CD4-positive, alpha-beta memory T cell (primary cell): ENCODE measurements around the gene SLC6A17. TPM values are rescaled to one million over a fixed set of nuclear protein-coding genes. Genes with fewer than 3 reads are reported as not detected.

Source experiments
- CTCF ChIA-PET: fragments of 350-600 bp; sonication (Branson Sonifier 250); formaldehyde crosslinking; loops from one replicate; lab custom pipeline; 2021; ENCODE audit warnings: inconsistent platforms; ENCODE audit not compliant: partially characterized antibody; lab: Charles Lee
- POLR2A ChIA-PET: fragments of 350-600 bp; sonication (Branson Sonifier 250); formaldehyde crosslinking; loops from one replicate; lab custom pipeline; 2021; ENCODE audit not compliant: partially characterized antibody; lab: Charles Lee
- DNase-seq, 5 donors: peaks; one replicate each; pipeline versions ENCODE4 v3.0.0 to v3.0.0-alpha.2; 2020 to 2022; ENCODE audit warnings: mixed read lengths in 1 of 5
- H3K27ac ChIP-seq: one replicate; pipeline ENCODE4 v1.7.0; 2013; ENCODE audit warnings: low read depth, low read length
- H3K27me3 ChIP-seq: 2 replicates; pipeline ENCODE4 v1.7.0; 2013; ENCODE audit warnings: mild to moderate bottlenecking, low read length, moderate library complexity; ENCODE audit not compliant: insufficient read depth
- H3K36me3 ChIP-seq: 2 replicates; pipeline ENCODE4 v1.7.0; 2013; ENCODE audit warnings: mild to moderate bottlenecking, low read length, moderate library complexity; ENCODE audit not compliant: insufficient read depth
- H3K4me1 ChIP-seq: 2 replicates; pipeline ENCODE4 v1.7.0; 2013; ENCODE audit warnings: mild to moderate bottlenecking, low read length, moderate library complexity; ENCODE audit not compliant: insufficient read depth
- H3K4me3 ChIP-seq, 2 donors: one replicate each; pipeline ENCODE4 v1.7.0; 2013; ENCODE audit warnings: low read length in 2 of 2, mild to moderate bottlenecking in 1 of 2
- H3K9me3 ChIP-seq, 2 donors: one replicate each; pipeline ENCODE4 v1.7.0; 2013; ENCODE audit warnings: low read length in 2 of 2, control low read depth in 1 of 2; ENCODE audit not compliant: control insufficient read depth in 1 of 2
- H3K27ac Mint-ChIP-seq, 7 donors: one replicate each; pipeline ENCODE4 v1.8.0; 2020 to 2021; ENCODE audit warnings: mixed read lengths in 7 of 7, mild to moderate bottlenecking in 6 of 7, inconsistent platforms in 3 of 7, moderate library complexity in 3 of 7
- H3K27me3 Mint-ChIP-seq, 2 donors: one replicate each; pipeline ENCODE4 v1.8.0; 2020 to 2021; ENCODE audit warnings: mixed read lengths in 2 of 2
- H3K36me3 Mint-ChIP-seq, 2 donors: one replicate each; pipeline ENCODE4 v1.8.0; 2020 to 2021; ENCODE audit warnings: mixed read lengths in 2 of 2, inconsistent platforms in 1 of 2, mild to moderate bottlenecking in 1 of 2
- H3K4me1 Mint-ChIP-seq, 4 donors: one replicate each; pipeline ENCODE4 v1.8.0; 2020 to 2021; ENCODE audit warnings: mixed read lengths in 4 of 4, mild to moderate bottlenecking in 1 of 4
- H3K4me3 Mint-ChIP-seq, 8 donors: one replicate each; pipeline ENCODE4 v1.8.0; 2020 to 2021; ENCODE audit warnings: mixed read lengths in 8 of 8, mild to moderate bottlenecking in 7 of 8, moderate library complexity in 6 of 8, inconsistent platforms in 3 of 8
- H3K9me3 Mint-ChIP-seq, 8 donors: one replicate each; pipeline ENCODE4 v1.8.0; 2020 to 2021; ENCODE audit warnings: mixed read lengths in 8 of 8, mild to moderate bottlenecking in 5 of 8, inconsistent platforms in 3 of 8, moderate library complexity in 1 of 8
- intact Hi-C: fragments of 100-400 bp; cut with micrococcal nuclease; formaldehyde crosslinking; loops from one replicate; pipeline ENCODE4 v1.15.1; 2023
- polyA plus RNA-seq, 2 donors: library from polyadenylated mRNA; unstranded; fragments of 300-500 nt; fragmentation: Illumina TruSeq; gene quantifications; one replicate each; pipeline ENCODE4 v1.2.3, GENCODE V29; 2021
- total RNA-seq, 2 experiments: library from RNA; stranded (reverse); gene quantifications; one replicate each; pipeline ENCODE4 v1.2.3, GENCODE V29; 2021

SLC6A17 gene
- total and polyA plus RNA-seq, 4 experiments from 2014 or later: not detected

DNA sequence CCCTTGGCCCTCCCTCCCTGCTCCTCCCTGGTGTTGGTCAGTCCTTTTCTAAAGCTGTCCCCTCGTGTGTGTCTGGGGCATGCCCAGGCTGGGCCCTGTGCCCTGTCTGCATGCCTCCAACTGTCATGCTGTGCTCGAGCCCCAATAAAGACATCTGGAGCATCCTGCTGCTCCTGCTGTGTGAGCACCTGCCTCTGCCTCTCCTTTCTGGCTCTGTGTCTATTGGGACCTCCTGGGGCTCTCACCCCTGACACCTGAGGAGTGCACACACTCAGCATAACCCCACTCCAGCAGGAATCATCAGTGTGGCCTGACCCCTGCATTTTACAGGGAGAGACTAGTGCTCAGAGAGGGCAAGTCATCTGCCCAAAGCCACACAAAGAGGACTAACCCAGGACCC is 83.6 kb downstream of the SLC6A17 start:
- POLR2A ChIA-PET: no interaction called here
- H3K9me3 Mint-ChIP-seq: no peaks in the 10 kb centered on the region
- no peaks in the 10 kb centered on the region for H3K9me3 ChIP-seq
- H3K27me3 Mint-ChIP-seq: no peaks in the 10 kb centered on the region
- no peaks in the 10 kb centered on the region for H3K4me1 ChIP-seq
- no peaks in the 10 kb centered on the region for H3K36me3 ChIP-seq
- no peak for DNase-seq
- intact Hi-C loops: no loop called here
- H3K36me3 Mint-ChIP-seq: peaks cover 6 to 14% of the 10 kb centered on the region in 2 donors
- H3K4me1 Mint-ChIP-seq: peaks cover 0 to 3% (median 0%) of the 10 kb centered on the region in 4 donors
- H3K4me3 ChIP-seq: no peak overlapping the region
- H3K27me3 ChIP-seq: no peaks in the 10 kb centered on the region
- CTCF ChIA-PET: no interaction called here
- H3K27ac Mint-ChIP-seq: no peak overlapping the region
- H3K27ac ChIP-seq: no peak overlapping the region
- no peak overlapping the region for H3K4me3 Mint-ChIP-seq

DNA sequence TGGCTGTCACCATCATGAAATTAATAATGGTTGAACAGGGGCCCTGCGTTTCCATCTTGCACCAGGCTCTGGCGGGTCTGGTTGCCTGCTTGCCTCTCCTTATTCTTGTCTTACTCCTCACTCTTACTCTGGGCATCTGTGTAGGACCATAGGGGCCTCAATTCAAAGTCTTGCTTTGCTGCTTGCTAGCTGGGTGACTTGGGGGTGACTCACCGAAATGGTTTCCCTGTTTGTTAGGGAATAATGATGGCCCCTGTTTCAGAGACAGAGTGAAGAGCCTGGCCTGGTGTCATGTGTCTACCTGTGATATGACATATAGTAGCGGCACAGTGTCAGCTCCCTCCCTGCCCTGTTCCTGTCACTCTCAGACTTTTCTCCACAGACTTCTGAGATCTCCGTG is 84.4 kb downstream of the SLC6A17 start:
- no peaks in the 10 kb centered on the region for H3K9me3 Mint-ChIP-seq
- Histone ChIP-seq H3K9me3 (no peaks in the 10 kb centered on the region), H3K36me3 (no peaks in the 10 kb centered on the region), H3K4me3 (no peak overlapping the region), H3K27me3 (no peaks in the 10 kb centered on the region), H3K27ac (no peak overlapping the region), H3K4me1 (no peaks in the 10 kb centered on the region)
- intact Hi-C loops: no loop called here
- peaks cover 0 to 3% (median 0%) of the 10 kb centered on the region in 4 donors for H3K4me1 Mint-ChIP-seq
- H3K36me3 Mint-ChIP-seq: peaks cover 6 to 9% of the 10 kb centered on the region in 2 donors
- no peak overlapping the region for H3K4me3 Mint-ChIP-seq
- no peak overlapping the region for H3K27ac Mint-ChIP-seq
- no peaks in the 10 kb centered on the region for H3K27me3 Mint-ChIP-seq
- no peak for DNase-seq
- ChIA-PET POLR2A (no interaction called here), CTCF (no interaction called here)

DNA sequence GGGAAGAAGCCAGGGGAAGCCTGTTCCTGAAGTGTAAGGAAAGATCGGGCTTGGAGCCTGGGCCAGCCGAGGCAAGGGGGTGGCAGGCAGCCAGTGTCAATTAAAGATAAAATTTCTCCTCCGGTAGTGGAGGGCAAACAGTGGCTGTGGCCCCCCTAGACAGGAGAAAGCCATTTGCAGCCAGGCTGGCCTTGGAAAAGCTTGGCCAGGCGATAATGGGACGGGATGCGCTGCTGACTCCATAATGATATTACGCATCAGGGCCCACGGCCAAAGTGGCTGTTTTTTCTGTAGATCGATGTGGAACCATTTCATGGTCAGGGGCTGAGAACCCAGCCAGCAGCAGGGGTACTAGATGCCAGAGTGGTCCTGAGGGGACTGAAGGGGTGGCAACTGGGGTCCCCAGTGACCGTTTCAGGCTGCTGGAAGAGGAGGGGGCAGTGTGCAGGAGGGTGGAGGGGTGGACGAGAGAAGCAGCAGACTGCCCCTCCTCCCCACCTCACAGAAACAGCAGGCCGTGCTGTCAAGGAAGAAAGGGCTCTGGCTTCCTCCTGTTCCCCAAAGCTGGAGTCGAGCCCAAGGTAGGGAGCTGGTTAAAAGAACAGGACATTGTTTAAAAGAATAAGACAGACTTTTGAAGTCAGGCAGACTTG is 85.0 kb downstream of the SLC6A17 start:
- no peaks in the 10 kb centered on the region for H3K27me3 ChIP-seq
- ChIA-PET POLR2A (no interaction called here), CTCF (interaction anchor here (2.0 kb wide), 1 partner anchor 27 kb away, joined by 4 read pairs; no protein-coding TSS in a partner anchor)
- no peak overlapping the region for H3K4me3 ChIP-seq
- Mint-ChIP-seq H3K27me3 (no peaks in the 10 kb centered on the region), H3K9me3 (no peaks in the 10 kb centered on the region), H3K36me3 (peaks cover 6 to 9% of the 10 kb centered on the region in 2 donors), H3K27ac (no peak overlapping the region), H3K4me3 (no peak overlapping the region), H3K4me1 (peaks cover 0 to 3% (median 0%) of the 10 kb centered on the region in 4 donors)
- H3K27ac ChIP-seq: no peak overlapping the region
- no peak for DNase-seq
- no peaks in the 10 kb centered on the region for H3K36me3 ChIP-seq
- intact Hi-C loops: no loop called here
- no peaks in the 10 kb centered on the region for H3K9me3 ChIP-seq
- no peaks in the 10 kb centered on the region for H3K4me1 ChIP-seq

DNA sequence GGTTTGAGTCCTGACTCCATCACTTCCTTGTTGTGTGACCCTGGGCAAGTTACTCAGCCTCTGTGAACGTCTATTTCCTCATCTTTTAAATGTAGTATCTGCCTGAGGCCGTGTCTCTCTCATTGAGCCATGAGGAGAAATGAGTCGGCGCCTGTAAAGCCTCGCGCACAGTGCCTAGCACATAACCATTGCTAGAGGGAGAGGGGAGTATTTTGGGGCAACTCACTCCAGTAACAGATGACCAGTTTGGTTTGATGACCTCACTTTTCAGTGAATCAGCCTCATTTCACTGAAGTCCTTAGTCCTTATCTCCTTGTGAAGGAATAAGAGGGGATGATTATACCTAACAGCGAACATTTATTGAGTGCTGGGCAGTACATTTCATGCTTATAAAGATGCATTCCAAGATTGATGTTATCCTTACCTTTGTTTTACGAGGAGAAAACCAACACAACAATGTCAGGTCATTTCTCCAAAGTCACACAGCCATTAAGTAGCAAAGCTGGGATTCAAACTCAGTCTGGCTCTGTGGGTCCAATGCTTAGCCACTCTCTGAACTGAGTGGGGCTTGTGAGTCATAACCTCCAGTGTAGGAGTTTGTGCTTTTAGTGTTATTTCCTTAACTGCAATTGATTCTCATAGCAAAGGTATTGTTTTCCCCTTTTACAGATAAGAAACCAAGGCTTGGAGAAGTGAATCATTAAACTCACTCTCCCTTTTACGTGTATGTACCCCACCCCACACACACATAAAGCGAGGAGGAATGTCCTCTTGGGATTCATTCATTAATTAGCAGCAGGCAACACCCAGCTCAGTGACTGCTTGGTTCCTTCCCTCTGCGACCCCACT is 85.8 kb downstream of the SLC6A17 start:
- Mint-ChIP-seq H3K27me3 (no peaks in the 10 kb centered on the region), H3K36me3 (peaks cover 6 to 9% of the 10 kb centered on the region in 2 donors), H3K4me3 (no peak overlapping the region), H3K9me3 (no peaks in the 10 kb centered on the region), H3K27ac (no peak overlapping the region), H3K4me1 (peaks cover 0 to 3% (median under 1%) of the 10 kb centered on the region in 4 donors)
- intact Hi-C loops: no loop called here
- Histone ChIP-seq H3K27me3 (no peaks in the 10 kb centered on the region), H3K27ac (no peak overlapping the region), H3K36me3 (no peaks in the 10 kb centered on the region), H3K4me3 (no peak overlapping the region), H3K4me1 (no peaks in the 10 kb centered on the region), H3K9me3 (no peaks in the 10 kb centered on the region)
- no peak for DNase-seq
- CTCF ChIA-PET: interaction anchor here (1.4 to 2.0 kb wide), 2 partner anchors 28 to 29 kb away, joined by 3 to 4 read pairs; no protein-coding TSS in a partner anchor
- POLR2A ChIA-PET: no interaction called here

DNA sequence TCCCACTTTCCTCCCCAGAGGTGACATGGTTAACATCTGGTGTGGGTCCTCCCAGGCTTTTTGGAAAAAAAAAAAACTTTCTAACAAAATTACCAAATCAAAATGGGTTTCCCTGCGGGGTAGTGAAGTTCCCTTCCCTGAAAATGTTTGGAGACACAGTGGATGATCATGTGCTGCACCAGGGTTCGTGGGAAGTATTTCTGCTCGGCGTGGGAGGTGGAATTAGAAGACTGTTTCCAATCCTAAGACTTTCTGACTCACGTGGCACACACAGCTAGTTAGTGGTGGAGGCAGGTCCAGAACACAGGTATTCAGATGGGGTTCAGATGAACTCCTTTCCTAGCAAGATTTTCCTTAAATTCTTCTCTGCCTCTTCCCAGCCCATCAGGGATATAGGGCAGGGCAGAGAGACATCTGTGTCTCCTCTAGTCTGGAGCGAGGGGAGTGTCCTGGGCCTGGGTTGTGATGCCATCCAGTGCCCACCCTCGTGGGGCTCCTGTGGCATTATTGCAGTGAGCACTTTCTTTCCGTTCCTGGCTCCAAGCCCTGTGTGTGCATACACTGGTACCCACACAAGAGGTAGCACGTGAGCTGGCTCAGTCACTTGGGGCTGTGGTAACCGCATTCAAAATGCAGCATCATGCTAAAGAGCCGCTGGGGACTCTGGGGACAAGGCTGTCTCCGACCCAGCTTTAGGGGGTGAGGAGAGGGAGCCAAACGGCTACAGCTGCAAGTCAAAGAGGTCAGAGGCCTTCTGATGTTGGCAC is 87.3 kb downstream of the SLC6A17 start:
- H3K27me3 Mint-ChIP-seq: no peaks in the 10 kb centered on the region
- ChIA-PET CTCF (interaction anchor here (1.4 to 1.5 kb wide), 2 partner anchors 30 to 34 kb away, joined by 3 to 4 read pairs; no protein-coding TSS in a partner anchor), POLR2A (no interaction called here)
- no peak overlapping the region for H3K4me3 Mint-ChIP-seq
- peaks cover 5 to 9% of the 10 kb centered on the region in 2 donors for H3K36me3 Mint-ChIP-seq
- no peaks in the 10 kb centered on the region for H3K9me3 ChIP-seq
- no peaks in the 10 kb centered on the region for H3K4me1 ChIP-seq
- H3K4me1 Mint-ChIP-seq: peaks cover 0 to 3% (median 1%) of the 10 kb centered on the region in 4 donors
- H3K36me3 ChIP-seq: no peaks in the 10 kb centered on the region
- H3K4me3 ChIP-seq: no peak overlapping the region
- DNase-seq: no peak
- no peak overlapping the region for H3K27ac ChIP-seq
- intact Hi-C loops: no loop called here
- peak overlapping the region in 1 of 7 donors; percentile 12 for H3K27ac Mint-ChIP-seq
- no peaks in the 10 kb centered on the region for H3K9me3 Mint-ChIP-seq
- H3K27me3 ChIP-seq: no peaks in the 10 kb centered on the region

DNA sequence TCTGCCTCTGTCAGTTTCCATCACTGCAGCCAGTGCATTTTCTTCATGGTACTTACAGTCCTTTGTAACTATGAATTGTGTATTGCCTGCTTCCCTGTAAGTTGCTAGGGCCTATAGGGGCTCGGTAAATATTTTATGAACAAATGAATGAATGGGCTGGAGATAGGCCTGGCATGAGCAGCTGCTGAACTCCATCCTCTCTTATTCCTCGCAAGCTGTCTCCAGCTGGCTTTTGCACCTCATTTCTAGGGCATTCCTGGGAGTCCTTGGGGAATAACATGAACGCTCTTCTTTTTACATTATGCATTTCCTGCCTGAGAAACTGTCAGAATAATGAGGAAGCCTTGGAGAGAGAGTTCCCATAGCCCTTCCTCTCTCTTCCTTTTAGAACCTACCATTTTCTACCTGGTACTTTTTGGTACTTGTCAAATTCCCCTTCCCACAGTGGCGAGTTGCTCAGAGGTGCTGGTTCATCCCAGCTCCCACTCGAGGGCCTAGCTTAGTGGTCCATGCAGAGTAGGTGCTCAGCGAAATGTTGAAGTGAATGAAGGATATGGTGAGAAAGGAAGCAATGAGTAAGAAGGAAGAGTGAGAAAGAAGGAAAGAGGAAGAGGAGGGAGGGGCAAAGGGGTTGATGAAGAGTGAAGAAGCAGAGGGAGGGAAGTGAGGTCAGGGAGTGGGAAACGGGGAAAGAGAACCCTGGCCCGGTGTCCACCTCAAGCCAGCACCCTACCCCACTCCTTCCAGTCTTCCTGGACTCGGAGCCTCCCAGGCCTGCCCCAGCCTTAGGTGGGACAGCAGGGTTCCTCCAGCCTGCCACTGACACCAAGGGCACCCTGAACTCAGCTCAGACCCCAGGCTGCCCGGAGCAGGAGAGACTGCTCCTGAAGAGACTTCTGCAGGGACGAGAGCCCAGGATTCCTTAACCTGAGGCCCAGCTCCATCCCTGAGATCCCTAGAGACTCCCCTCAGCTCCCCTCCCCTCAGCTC is 89.4 kb downstream of the SLC6A17 start:
- H3K27me3 Mint-ChIP-seq: no peaks in the 10 kb centered on the region
- H3K9me3 Mint-ChIP-seq: no peaks in the 10 kb centered on the region
- no peak overlapping the region for H3K27ac Mint-ChIP-seq
- ChIA-PET CTCF (interaction anchor here (0.9 to 1.5 kb wide), 4 partner anchors 31 to 73 kb away, joined by 3 to 4 read pairs (median 3); no protein-coding TSS in a partner anchor), POLR2A (no interaction called here)
- H3K27me3 ChIP-seq: no peaks in the 10 kb centered on the region
- peaks cover 0 to 3% (median 0%) of the 10 kb centered on the region in 4 donors for H3K4me1 Mint-ChIP-seq
- H3K27ac ChIP-seq: no peak overlapping the region
- DNase-seq: no peak
- H3K4me1 ChIP-seq: no peaks in the 10 kb centered on the region
- intact Hi-C loops: no loop called here
- H3K9me3 ChIP-seq: no peaks in the 10 kb centered on the region
- H3K4me3 ChIP-seq: no peak overlapping the region
- H3K36me3 Mint-ChIP-seq: peaks cover 2 to 6% of the 10 kb centered on the region in 2 donors
- no peaks in the 10 kb centered on the region for H3K36me3 ChIP-seq
- H3K4me3 Mint-ChIP-seq: no peak overlapping the region
